NB4 (cell line): Measurements from ENCODE around the gene CRB1.

Experiments
- CTCF ChIP-seq: IDR thresholded peaks from one replicate; pipeline ENCODE4 v1.5.1; 2012; ENCODE audit warnings: low read depth, low read length
- MAX ChIP-seq: IDR thresholded peaks from 2 replicates; pipeline ENCODE4 v1.6.1; 2011; ENCODE audit warnings: low read depth, low read length
- MYC ChIP-seq: IDR thresholded peaks from 2 replicates; pipeline ENCODE4 v1.6.1; 2011; ENCODE audit warnings: low read depth, low read length
- POLR2A ChIP-seq: IDR thresholded peaks from 2 replicates; pipeline ENCODE4 v1.6.1; 2011; ENCODE audit warnings: mild to moderate bottlenecking; ENCODE audit not compliant: insufficient read length; ENCODE audit errors: extremely low read depth

- TF ChIP-seq CTCF, result no peak
- no peak for TF ChIP-seq MAX
- TF ChIP-seq POLR2A, result no peak
- no peak for TF ChIP-seq MYC
These were observed 106.4 kb downstream of the CRB1 start for GRCh38 chr1:197374428-197374827.
